Gastrocnemius medialis (tissue), 4 donors: ENCODE results near the gene ITGB2. TPM values are rescaled to one million over a fixed set of nuclear protein-coding genes. Genes with fewer than 3 reads are reported as not detected.

Experiments used
- ATAC-seq, 2 donors: fragments of 150-250 bp; one replicate each; pipeline ENCODE4 v1.9.1; 2016
- DNase-seq, 2 donors: peaks; one replicate each; pipeline ENCODE4 v3.0.0-alpha.2; 2019
- H3K27ac ChIP-seq, 4 donors: fragments of 200-600 bp; sonication (generic); 1 replicate in 1 of 4; 2 replicates in 3 of 4; pipeline ENCODE4 v1.5.1; 2016 to 2018; ENCODE audit warnings: mild to moderate bottlenecking in 2 of 4, moderate library complexity in 1 of 4
- H3K27me3 ChIP-seq, 3 donors: fragments of 200-600 bp; sonication (generic) in 2 of 3; 1 replicate in 1 of 3; 2 replicates in 2 of 3; pipeline versions ENCODE4 v1.5.1 to v1.6.0; 2016 to 2019; ENCODE audit warnings: mild to moderate bottlenecking in 1 of 3, moderate library complexity in 1 of 3
- H3K36me3 ChIP-seq, 2 donors: fragments of 200-600 bp; sonication (generic) in 1 of 2; one replicate each; pipeline ENCODE4 v1.5.1; 2017 to 2018
- H3K4me1 ChIP-seq, 2 donors: fragments of 200-600 bp; sonication (generic) in 1 of 2; one replicate each; pipeline ENCODE4 v1.5.1; 2016 to 2017; ENCODE audit warnings: mild to moderate bottlenecking in 2 of 2
- H3K4me3 ChIP-seq, 4 donors: fragments of 200-600 bp; sonication (generic) in 3 of 4; 1 replicate in 1 of 4; 2 replicates in 3 of 4; pipeline ENCODE4 v1.5.1; 2016 to 2019; ENCODE audit warnings: mild to moderate bottlenecking in 2 of 4
- H3K9me3 ChIP-seq, 3 donors: fragments of 200-600 bp; sonication (generic) in 2 of 3; 1 replicate in 1 of 3; 2 replicates in 2 of 3; pipeline ENCODE4 v1.5.1; 2016 to 2019
- POLR2A ChIP-seq, 2 donors: fragments of 450-650 bp; IDR thresholded peaks; one replicate each; pipeline ENCODE4 v1.6.1; 2017; ENCODE audit warnings: antibody characterized with exemption in 2 of 2, mild to moderate bottlenecking in 2 of 2, moderate library complexity in 2 of 2
- in situ Hi-C, 4 donors: fragments of 200-750 bp; cut with MboI; loops; one replicate each; pipeline versions ENCODE4 v1.15.0 to v1.8.0; 2017; ENCODE audit warnings: low sequenced_read_pairs in 4 of 4
- intact Hi-C: fragments of 100-400 bp; cut with DNase I; formaldehyde crosslinking; loops from one replicate; pipeline ENCODE4 v1.15.1; 2023; ENCODE audit warnings: low total_unique reads
- total RNA-seq, 4 donors: library from RNA; depleted of rRNA; stranded (reverse); fragments of >200 nt; gene quantifications; one replicate each; pipeline versions ENCODE4 v1.1.0 to v1.2.3, GENCODE V29; 2016
- TF ChIP-seq, protein P1 (sequence below), 5 experiments: fragments of 450-650 bp in 3 of 5; fragments of 200-600 bp in 2 of 5; sonication (generic) in 2 of 5; IDR thresholded peaks in 4 of 5; conservative IDR thresholded peaks in 1 of 5; 1 replicate in 4 of 5; 2 replicates in 1 of 5; pipeline ENCODE4 v1.5.1; 2016 to 2019; ENCODE audit warnings: antibody characterized with exemption in 5 of 5, mild to moderate bottlenecking in 3 of 5, moderate library complexity in 3 of 5

ITGB2 gene
- total RNA-seq, 4 donors from 2014 or later = 10.9 to 41.7 (median 27.4) TPM

GRCh38 chr21:44878053-44878982 is 42.4 kb downstream of the ITGB2 start:
- no peaks in the 10 kb centered on the region for H3K27me3 ChIP-seq
- intact Hi-C loops (no loop called here), in situ Hi-C loops (no loop called here)
- peaks cover 17 to 22% of the 10 kb centered on the region in 2 donors for H3K4me1 ChIP-seq
- DNase-seq (no peak), ATAC-seq (no peak)
- no peak for TF ChIP-seq POLR2A (IDR thresholded peaks at IDR 0.05)
- TF ChIP-seq, protein P1, sequence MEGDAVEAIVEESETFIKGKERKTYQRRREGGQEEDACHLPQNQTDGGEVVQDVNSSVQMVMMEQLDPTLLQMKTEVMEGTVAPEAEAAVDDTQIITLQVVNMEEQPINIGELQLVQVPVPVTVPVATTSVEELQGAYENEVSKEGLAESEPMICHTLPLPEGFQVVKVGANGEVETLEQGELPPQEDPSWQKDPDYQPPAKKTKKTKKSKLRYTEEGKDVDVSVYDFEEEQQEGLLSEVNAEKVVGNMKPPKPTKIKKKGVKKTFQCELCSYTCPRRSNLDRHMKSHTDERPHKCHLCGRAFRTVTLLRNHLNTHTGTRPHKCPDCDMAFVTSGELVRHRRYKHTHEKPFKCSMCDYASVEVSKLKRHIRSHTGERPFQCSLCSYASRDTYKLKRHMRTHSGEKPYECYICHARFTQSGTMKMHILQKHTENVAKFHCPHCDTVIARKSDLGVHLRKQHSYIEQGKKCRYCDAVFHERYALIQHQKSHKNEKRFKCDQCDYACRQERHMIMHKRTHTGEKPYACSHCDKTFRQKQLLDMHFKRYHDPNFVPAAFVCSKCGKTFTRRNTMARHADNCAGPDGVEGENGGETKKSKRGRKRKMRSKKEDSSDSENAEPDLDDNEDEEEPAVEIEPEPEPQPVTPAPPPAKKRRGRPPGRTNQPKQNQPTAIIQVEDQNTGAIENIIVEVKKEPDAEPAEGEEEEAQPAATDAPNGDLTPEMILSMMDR (IDR thresholded peaks at IDR 0.05 in 4 of 5, conservative IDR thresholded peaks at IDR 0.05 in 1 of 5) = no peak
- no peaks in the 10 kb centered on the region for H3K9me3 ChIP-seq
- H3K27ac ChIP-seq = no peak overlapping the region
- no peak overlapping the region for H3K4me3 ChIP-seq
- H3K36me3 ChIP-seq = no peaks in the 10 kb centered on the region

DNA sequence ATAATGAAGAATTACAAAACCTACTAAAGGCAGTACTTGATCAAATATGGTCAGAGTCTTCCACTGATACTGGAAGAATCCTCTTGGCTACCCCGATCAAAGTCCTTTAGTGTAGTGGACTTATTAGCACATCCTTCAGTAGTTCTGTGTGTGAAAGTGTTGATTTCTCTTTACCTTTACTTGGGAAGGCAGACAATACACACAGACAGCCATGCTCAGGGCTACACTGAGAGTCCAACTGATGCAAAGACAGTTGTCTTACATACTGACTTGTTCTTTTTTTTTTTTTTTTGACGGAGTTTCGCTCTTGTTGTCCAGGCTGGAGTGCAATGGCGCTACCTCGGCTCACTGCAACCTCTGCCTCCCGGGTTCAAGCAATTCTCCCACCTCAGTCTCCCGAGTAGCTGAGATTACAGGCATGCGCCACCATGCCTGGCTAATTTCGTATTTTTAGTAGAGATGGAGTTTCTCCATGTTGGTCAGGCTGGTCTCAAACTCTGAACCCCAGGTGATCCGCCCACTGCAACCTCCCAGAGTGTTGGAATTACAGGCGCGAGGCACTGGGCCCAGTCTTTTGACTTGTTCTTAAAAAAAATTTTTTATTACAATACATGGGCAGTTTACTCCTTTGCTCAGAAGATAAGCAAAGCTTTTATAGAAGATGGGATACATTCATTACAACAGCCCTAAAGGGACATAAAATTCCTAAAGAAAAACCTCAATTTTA is 43.7 kb downstream of the ITGB2 start:
- Histone ChIP-seq H3K4me3 (no peak overlapping the region), H3K27ac (no peak overlapping the region), H3K36me3 (no peaks in the 10 kb centered on the region), H3K9me3 (no peaks in the 10 kb centered on the region), H3K27me3 (no peaks in the 10 kb centered on the region), H3K4me1 (peaks cover 24 to 26% of the 10 kb centered on the region in 2 donors)
- TF ChIP-seq POLR2A (IDR thresholded peaks at IDR 0.05) = no peak
- TF ChIP-seq, protein P1 (IDR thresholded peaks at IDR 0.05 in 4 of 5, conservative IDR thresholded peaks at IDR 0.05 in 1 of 5) = no peak
- in situ Hi-C loops (no loop called here), intact Hi-C loops (no loop called here)
- no peak for ATAC-seq
- no peak for DNase-seq

DNA sequence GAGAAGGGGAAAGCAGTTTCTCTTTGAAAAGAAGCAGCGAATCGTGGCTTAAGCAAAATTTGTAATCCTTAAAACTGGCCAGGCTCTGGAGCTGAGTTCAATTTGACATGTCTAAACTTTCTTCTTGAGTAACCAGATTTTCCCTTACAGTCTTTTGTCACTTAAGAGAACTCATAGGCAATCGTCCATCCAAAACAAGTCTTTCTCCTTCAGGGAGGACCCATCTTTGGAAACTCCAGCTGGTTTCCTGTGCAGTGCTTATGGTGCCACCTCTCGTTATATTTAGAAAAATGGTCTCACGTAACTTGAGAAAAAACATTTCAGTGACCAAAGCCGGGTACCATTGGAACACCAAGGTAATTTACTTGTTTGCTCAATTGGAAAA is 45.4 kb downstream of the ITGB2 start:
- H3K27me3 ChIP-seq = no peaks in the 10 kb centered on the region
- no peaks in the 10 kb centered on the region for H3K36me3 ChIP-seq
- TF ChIP-seq POLR2A (IDR thresholded peaks at IDR 0.05) = peak; percentile 47 to 60
- TF ChIP-seq, protein P1 (IDR thresholded peaks at IDR 0.05 in 4 of 5, conservative IDR thresholded peaks at IDR 0.05 in 1 of 5) = peak in 1 of 5 experiments; percentile 4
- DNase-seq (no peak), ATAC-seq (peak; percentile 24)
- peak overlapping the region; percentile 95 for H3K27ac ChIP-seq
- in situ Hi-C loops = no loop called here
- no peaks in the 10 kb centered on the region for H3K9me3 ChIP-seq
- H3K4me3 ChIP-seq = peak overlapping the region; percentile 74 to 87 (median 82)
- peaks cover 41 to 43% of the 10 kb centered on the region in 2 donors for H3K4me1 ChIP-seq
- intact Hi-C loops = loop anchor here (1.0 kb wide), 1 partner anchor 74 kb away; the partner anchor contains the start of gene UBE2G2

- Histone ChIP-seq H3K27ac (peak overlapping the region; percentile 95), H3K9me3 (no peaks in the 10 kb centered on the region), H3K27me3 (no peaks in the 10 kb centered on the region), H3K4me1 (peaks cover 47% of the 10 kb centered on the region in 2 donors), H3K36me3 (no peaks in the 10 kb centered on the region), H3K4me3 (peak overlapping the region; percentile 74 to 87 (median 82))
- intact Hi-C loops (loop anchor here (1.0 to 5.0 kb wide), 2 partner anchors 73 to 198 kb away; partner anchors contain the start of genes ADARB1 and UBE2G2), in situ Hi-C loops (no loop called here)
- DNase-seq (peak in 1 of 2 donors; percentile 63), ATAC-seq (peak in 1 of 2 donors; percentile 2)
- TF ChIP-seq, protein P1 (IDR thresholded peaks at IDR 0.05 in 4 of 5, conservative IDR thresholded peaks at IDR 0.05 in 1 of 5) = no peak
- TF ChIP-seq POLR2A (IDR thresholded peaks at IDR 0.05) = no peak
Measured at GRCh38 chr21:44874497-44875315, 46.0 kb downstream of the ITGB2 start.
